AG09319 (cell line): Measurements from ENCODE around the gene ZNF235.

ENCODE experiments used
- DNase-seq: peaks from one replicate; pipeline ENCODE4 v3.0.0-alpha.2; 2010; ENCODE audit warnings: low read depth; ENCODE audit errors: extremely low read depth
- TF ChIP-seq, protein P1 (sequence below): IDR thresholded peaks from 2 replicates; pipeline ENCODE4 v1.5.1; 2011; ENCODE audit warnings: low read depth, mild to moderate bottlenecking, inconsistent platforms, low read length, moderate library complexity

Gene ZNF235

DNA sequence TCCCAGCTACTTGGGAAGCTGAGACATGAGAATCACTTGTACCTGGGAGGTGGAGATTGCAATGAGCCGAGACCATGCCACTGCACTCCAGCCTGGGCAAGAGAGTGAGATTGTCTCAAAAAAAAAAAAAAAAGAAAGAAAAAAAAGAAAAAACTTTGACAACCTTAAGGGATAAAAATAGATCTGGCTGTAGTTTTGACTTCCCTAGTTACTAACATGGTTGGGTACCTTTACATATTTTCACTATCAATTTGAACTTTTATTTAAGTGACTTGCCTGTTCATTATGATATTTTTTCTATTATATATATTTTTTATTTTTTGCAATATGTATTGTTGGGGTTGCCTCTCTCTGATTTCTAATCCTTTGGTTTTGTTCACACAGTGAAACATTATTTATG, 8.4 kb upstream of the ZNF235 start:
- TF ChIP-seq, protein P1, sequence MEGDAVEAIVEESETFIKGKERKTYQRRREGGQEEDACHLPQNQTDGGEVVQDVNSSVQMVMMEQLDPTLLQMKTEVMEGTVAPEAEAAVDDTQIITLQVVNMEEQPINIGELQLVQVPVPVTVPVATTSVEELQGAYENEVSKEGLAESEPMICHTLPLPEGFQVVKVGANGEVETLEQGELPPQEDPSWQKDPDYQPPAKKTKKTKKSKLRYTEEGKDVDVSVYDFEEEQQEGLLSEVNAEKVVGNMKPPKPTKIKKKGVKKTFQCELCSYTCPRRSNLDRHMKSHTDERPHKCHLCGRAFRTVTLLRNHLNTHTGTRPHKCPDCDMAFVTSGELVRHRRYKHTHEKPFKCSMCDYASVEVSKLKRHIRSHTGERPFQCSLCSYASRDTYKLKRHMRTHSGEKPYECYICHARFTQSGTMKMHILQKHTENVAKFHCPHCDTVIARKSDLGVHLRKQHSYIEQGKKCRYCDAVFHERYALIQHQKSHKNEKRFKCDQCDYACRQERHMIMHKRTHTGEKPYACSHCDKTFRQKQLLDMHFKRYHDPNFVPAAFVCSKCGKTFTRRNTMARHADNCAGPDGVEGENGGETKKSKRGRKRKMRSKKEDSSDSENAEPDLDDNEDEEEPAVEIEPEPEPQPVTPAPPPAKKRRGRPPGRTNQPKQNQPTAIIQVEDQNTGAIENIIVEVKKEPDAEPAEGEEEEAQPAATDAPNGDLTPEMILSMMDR: no peak

GRCh38 chr19:44308011-44308410, 3.2 kb upstream of the ZNF235 start:
- no peak for DNase-seq
- TF ChIP-seq, protein P1: no peak

More for the DNA sequence above, 8.4 kb upstream of the ZNF235 start:
- DNase-seq: no peak

- no peak for DNase-seq
- TF ChIP-seq, protein P1: no peak
These were observed 1.5 kb upstream of the ZNF235 start for GRCh38 chr19:44306283-44306682.

- DNase-seq: no peak
- TF ChIP-seq, protein P1: no peak
These were observed 632 bp upstream of the ZNF235 start for GRCh38 chr19:44305457-44305856.

DNA sequence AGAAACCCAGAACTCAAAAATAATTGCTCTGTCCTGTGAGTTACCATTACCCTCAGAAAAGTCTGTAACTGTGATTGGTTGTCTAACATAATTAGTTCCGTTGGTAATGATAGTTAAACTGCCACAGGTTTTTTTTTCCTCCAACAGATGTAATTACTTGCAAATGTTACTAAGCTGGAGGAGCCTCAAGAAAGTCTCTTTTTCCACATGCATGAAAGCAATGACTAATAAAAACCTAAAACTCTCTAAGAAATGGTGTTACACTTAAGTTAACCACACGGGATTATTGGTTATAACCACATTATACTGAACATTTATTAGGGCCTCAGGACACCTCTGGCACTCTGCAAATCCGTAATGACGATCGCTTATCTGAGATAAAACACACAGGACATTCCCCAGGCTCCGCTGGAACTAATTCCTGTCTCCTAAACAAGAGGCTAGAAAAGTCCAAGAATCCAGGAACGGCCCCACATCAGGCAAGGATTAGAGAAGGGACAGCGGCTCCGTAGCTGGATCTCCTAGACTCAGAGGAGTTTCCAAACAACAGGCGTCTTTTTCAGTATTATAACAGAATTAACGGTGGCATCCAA, 753 bp downstream of the ZNF235 start:
- peak; percentile 4 for DNase-seq
- TF ChIP-seq, protein P1: no peak

GRCh38 chr19:44303320-44303719, 1.5 kb downstream of the ZNF235 start:
- TF ChIP-seq, protein P1: no peak
- no peak for DNase-seq

DNA sequence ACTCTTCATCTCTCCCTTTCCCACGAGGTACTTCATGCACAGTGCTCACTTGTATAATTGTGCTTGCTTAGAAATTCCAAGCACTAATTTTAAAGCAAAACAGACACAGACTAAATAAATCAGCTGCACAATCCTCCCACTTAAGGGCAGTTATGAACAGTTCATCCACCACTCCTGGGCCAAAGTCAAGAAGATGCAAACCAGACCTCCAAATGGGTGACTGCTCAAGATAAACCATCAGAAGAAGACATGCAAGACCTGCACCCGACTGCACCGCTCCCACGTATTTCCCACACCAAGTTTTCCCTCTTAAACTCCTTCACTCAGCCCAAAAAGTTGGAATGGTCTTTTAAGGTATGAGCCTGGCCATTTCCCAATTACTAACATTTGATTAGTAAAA, 19.9 kb downstream of the ZNF235 start:
- TF ChIP-seq, protein P1: no peak
- no peak for DNase-seq
